Measurements from ENCODE around the gene SEMA5B.
A peak's percentile ranks its signal among the peaks of the same experiment; 100 is the strongest.

SEMA5B gene

DNA sequence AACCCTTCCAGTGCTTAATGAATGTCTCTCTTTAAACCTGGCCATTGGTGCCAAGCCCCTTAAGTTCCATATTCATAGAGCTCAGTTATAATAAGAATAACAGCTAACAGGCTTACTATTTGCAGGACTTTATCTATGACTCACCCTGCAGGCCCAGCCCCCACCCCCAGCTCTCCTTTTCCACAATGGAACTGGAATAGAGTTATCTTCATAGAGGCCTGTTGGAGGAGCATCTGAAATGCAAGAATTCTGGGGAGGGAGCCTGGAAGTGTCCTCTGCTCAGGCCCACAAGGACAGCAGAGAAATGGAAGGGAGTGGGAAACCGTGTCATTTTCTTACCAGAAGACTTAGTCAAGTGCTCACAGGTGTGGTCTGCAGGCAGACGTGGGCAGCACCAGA is 52.8 kb downstream of the SEMA5B start:
- Histone ChIP-seq H3K27ac (ENCODE audit: extremely low read depth, low read depth, low read length) (peak overlapping the region; percentile 44; the same call in 1 of the 2 replicates), H3K9me3 (ENCODE audit: control insufficient read depth, insufficient read depth, low read depth, low read length) (no peaks in the 10 kb centered on the region), H3K4me1 (ENCODE audit: control insufficient read depth, insufficient read depth, low read length) (peaks cover 13% of the 10 kb centered on the region), H3K4me3 (ENCODE audit: low read depth, low read length) (no peak overlapping the region), H3K36me3 (ENCODE audit: control insufficient read depth in 2 of 2, insufficient read depth in 1 of 2, low read length in 2 of 2) (no peaks in the 10 kb centered on the region)
- ChIA-PET POLR2A (interaction anchor here (1.2 kb wide), 1 partner anchor 52 kb away, joined by 5 read pairs; the partner anchor contains the start of gene SEMA5B), CTCF (interaction anchor here (0.6 to 1.1 kb wide), 7 partner anchors 22 to 458 kb away, joined by 3 to 4 read pairs (median 3); partner anchors contain the start of gene SEMA5B)
- TF ChIP-seq ZNF174 (tag by site-specific recombination; IDR thresholded peaks at IDR 0.05) (no peak), ZNF311 (tag by site-specific recombination; IDR thresholded peaks at IDR 0.05; ENCODE audit: borderline replicate concordance) (no peak), ZNF335 (tag by site-specific recombination; conservative IDR thresholded peaks at IDR 0.05) (peak; percentile 96), OSR2 (tag by site-specific recombination; IDR thresholded peaks at IDR 0.05) (no peak)

DNA sequence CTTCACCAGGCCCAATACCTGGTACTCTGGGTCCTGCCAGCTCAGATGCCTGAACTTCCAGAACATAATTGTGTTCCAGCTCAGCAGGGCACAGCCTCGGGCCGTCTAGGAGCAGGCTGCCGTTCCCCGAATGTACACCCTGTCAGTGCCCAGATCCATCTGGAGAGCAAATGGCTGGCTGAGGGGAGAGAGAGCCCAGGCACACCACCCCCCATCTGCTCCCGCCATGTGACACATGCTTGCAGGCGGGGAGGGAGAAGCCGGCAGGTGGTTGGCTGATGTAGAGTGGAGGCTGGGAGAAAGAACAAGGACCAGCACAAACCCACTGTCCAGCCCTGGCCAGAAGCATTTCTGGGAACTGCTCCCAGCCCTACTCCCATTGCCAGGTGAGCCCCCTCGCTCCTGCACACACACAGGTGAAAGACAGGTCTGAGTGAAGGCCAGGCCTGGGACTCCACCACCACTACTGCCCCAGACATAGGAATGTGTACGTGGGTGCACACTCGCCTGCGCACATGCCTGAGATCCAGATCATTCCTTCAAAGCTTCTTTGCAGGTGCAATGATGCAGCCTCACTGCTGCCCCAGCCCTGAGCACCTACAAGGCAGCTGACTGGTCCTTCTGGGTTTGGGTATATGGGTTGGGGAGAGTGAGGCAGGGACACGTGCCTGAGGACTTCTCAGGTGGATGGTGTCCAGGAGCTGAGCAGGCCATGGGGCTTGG is 53.5 kb downstream of the SEMA5B start:
- no peaks in the 10 kb centered on the region for H3K9me3 ChIP-seq (ENCODE audit: control insufficient read depth, insufficient read depth, low read depth, low read length)
- CTCF ChIA-PET: interaction anchor here (0.6 to 1.1 kb wide), 8 partner anchors 21 to 458 kb away, joined by 3 to 4 read pairs (median 3); partner anchors contain the start of gene SEMA5B
- H3K4me1 ChIP-seq (ENCODE audit: control insufficient read depth, insufficient read depth, low read length): peaks cover 13% of the 10 kb centered on the region
- H3K36me3 ChIP-seq (ENCODE audit: control insufficient read depth in 2 of 2, insufficient read depth in 1 of 2, low read length in 2 of 2): no peaks in the 10 kb centered on the region
- POLR2A ChIA-PET: interaction anchor here (1.2 kb wide), 1 partner anchor 53 kb away, joined by 5 read pairs; the partner anchor contains the start of gene SEMA5B
- H3K27ac ChIP-seq (ENCODE audit: extremely low read depth, low read depth, low read length): no peak overlapping the region; the same call in 1 of the 2 replicates
- 0 out of 2 replicates have a peak, but pooled peaks have one; percentile 9 for TF ChIP-seq ZNF600 (tag by site-specific recombination; IDR thresholded peaks at IDR 0.05)
- peak; percentile 44 for TF ChIP-seq SCRT2 (tag by site-specific recombination; IDR thresholded peaks at IDR 0.05)
- TF ChIP-seq ZFHX2 (tag by site-specific recombination; conservative IDR thresholded peaks at IDR 0.05): peak; percentile 44; the same call in 1 of the 2 replicates
- TF ChIP-seq ZIC2 (tag by site-specific recombination; IDR thresholded peaks at IDR 0.05): 0 out of 2 replicates have a peak, but pooled peaks have one; percentile 11
- TF ChIP-seq ZBTB8A (tag by site-specific recombination; IDR thresholded peaks at IDR 0.05): 0 out of 2 replicates have a peak, but pooled peaks have one; percentile 11
- TF ChIP-seq EGR2 (tag by site-specific recombination; IDR thresholded peaks at IDR 0.05; ENCODE audit: low read depth): 0 out of 2 replicates have a peak, but pooled peaks have one; percentile 30
- TF ChIP-seq ZNF335 (tag by site-specific recombination; conservative IDR thresholded peaks at IDR 0.05): no peak
- TF ChIP-seq GFI1B (tag by site-specific recombination; IDR thresholded peaks at IDR 0.05): no peak
- H3K4me3 ChIP-seq (ENCODE audit: low read depth, low read length): no peak overlapping the region

DNA sequence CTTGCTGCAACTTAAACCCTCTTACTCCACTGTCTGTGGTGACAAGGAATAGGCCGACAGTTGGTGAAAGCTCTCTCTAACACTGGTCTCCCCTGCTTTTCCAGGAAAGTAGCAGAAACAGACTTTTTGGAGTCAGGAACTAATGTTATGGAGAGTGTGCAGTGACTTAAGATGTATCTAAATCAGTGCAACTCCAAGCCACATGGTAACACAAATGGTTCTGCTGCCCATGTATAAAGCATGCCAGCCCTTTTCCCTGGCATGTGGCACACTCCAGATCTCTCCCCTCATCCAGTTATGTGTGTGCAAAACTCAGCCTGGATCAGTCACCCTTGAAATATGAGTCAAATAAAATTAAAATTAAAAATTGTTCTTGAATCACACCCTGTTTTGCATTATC is 55.4 kb downstream of the SEMA5B start:
- ChIA-PET POLR2A (no interaction called here), CTCF (interaction anchor here (0.6 kb wide), 1 partner anchor 13 kb away, joined by 3 read pairs; no protein-coding TSS in a partner anchor)
- Histone ChIP-seq H3K4me3 (ENCODE audit: low read depth, low read length) (no peak overlapping the region), H3K9me3 (ENCODE audit: control insufficient read depth, insufficient read depth, low read depth, low read length) (no peaks in the 10 kb centered on the region), H3K36me3 (ENCODE audit: control insufficient read depth in 2 of 2, insufficient read depth in 1 of 2, low read length in 2 of 2) (no peaks in the 10 kb centered on the region), H3K4me1 (ENCODE audit: control insufficient read depth, insufficient read depth, low read length) (peaks cover 10% of the 10 kb centered on the region), H3K27ac (ENCODE audit: extremely low read depth, low read depth, low read length) (no peak overlapping the region)
- TF ChIP-seq ZNF202 (tag by site-specific recombination; IDR thresholded peaks at IDR 0.05; ENCODE audit: borderline replicate concordance) (no peak), GLI2 (tag by site-specific recombination; IDR thresholded peaks at IDR 0.05; ENCODE audit: borderline replicate concordance, low read depth) (no peak), ZNF654 (tag by site-specific recombination; IDR thresholded peaks at IDR 0.05; ENCODE audit: low read depth) (no peak), ZNF112 (tag by site-specific recombination; IDR thresholded peaks at IDR 0.05) (no peak), ZNF76 (tag by site-specific recombination; IDR thresholded peaks at IDR 0.05; ENCODE audit: borderline replicate concordance, low read depth) (no peak), ZNF514 (tag by site-specific recombination; IDR thresholded peaks at IDR 0.05) (no peak), ZNF335 (tag by site-specific recombination; conservative IDR thresholded peaks at IDR 0.05) (no peak)
- TF ChIP-seq, protein P1, sequence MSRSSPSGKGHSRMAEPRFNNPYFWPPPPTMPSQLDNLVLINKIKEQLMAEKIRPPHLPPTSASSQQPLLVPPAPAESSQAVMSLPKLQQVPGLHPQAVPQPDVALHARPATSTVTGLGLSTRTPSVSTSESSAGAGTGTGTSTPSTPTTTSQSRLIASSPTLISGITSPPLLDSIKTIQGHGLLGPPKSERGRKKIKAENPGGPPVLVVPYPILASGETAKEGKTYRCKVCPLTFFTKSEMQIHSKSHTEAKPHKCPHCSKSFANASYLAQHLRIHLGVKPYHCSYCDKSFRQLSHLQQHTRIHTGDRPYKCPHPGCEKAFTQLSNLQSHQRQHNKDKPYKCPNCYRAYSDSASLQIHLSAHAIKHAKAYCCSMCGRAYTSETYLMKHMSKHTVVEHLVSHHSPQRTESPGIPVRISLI (tag by site-specific recombination; IDR thresholded peaks at IDR 0.05): no peak
- TF ChIP-seq, protein P2, sequence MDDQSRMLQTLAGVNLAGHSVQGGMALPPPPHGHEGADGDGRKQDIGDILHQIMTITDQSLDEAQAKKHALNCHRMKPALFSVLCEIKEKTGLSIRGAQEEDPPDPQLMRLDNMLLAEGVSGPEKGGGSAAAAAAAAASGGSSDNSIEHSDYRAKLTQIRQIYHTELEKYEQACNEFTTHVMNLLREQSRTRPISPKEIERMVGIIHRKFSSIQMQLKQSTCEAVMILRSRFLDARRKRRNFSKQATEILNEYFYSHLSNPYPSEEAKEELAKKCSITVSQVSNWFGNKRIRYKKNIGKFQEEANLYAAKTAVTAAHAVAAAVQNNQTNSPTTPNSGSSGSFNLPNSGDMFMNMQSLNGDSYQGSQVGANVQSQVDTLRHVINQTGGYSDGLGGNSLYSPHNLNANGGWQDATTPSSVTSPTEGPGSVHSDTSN (CRISPR knock-in tag; IDR thresholded peaks at IDR 0.05): no peak

Data from HEK293 (cell line).